ENCODE measurements around the gene IRAK1.

Gene IRAK1

DNA sequence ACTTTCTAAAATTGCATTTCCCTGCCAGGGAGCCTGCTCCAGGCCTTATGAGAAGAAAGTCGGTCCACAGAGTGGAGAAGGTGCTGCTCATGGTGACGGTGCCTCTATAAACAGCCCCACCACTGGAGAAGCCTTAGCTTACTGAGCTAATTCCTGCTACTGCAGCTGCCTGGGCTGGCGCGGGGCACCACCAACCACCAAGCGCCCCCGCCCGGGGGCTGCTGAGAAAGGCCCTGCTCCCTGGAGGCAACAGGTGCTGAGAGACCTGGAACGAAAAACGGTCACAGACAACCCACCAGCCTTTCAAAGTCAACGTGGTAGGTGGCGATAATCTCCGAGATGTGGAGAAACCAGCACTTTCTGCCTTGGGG lies 51.0 kb downstream of the IRAK1 start:
- TF ChIP-seq, protein P1, sequence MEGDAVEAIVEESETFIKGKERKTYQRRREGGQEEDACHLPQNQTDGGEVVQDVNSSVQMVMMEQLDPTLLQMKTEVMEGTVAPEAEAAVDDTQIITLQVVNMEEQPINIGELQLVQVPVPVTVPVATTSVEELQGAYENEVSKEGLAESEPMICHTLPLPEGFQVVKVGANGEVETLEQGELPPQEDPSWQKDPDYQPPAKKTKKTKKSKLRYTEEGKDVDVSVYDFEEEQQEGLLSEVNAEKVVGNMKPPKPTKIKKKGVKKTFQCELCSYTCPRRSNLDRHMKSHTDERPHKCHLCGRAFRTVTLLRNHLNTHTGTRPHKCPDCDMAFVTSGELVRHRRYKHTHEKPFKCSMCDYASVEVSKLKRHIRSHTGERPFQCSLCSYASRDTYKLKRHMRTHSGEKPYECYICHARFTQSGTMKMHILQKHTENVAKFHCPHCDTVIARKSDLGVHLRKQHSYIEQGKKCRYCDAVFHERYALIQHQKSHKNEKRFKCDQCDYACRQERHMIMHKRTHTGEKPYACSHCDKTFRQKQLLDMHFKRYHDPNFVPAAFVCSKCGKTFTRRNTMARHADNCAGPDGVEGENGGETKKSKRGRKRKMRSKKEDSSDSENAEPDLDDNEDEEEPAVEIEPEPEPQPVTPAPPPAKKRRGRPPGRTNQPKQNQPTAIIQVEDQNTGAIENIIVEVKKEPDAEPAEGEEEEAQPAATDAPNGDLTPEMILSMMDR (IDR thresholded peaks at IDR 0.05; ENCODE audit: low read depth, low read length), result no peak
- DNase-seq (ENCODE audit: extremely low read depth, low read depth), result no peak

DNA sequence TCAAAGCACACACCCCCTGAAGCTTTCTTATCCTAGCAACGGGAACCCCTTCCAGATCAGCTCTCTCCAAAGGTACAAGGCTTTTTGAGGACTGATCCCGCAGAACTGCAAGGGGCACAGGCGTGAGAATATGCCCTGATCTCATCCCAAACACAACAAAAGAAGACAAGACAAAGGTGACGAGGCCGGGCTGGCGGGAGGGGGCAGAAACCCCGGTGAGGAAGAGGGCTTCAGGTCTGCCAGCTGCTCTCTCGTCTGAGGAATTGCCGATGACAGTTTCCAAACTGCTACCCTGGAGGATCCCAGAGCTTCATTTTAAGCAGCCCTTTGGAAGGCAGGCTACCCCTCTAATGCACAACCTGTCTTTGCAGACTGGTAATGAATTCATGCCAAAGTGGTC lies 51.4 kb downstream of the IRAK1 start:
- DNase-seq (ENCODE audit: extremely low read depth, low read depth), result no peak
- TF ChIP-seq, protein P1 (IDR thresholded peaks at IDR 0.05; ENCODE audit: low read depth, low read length), result no peak

DNA sequence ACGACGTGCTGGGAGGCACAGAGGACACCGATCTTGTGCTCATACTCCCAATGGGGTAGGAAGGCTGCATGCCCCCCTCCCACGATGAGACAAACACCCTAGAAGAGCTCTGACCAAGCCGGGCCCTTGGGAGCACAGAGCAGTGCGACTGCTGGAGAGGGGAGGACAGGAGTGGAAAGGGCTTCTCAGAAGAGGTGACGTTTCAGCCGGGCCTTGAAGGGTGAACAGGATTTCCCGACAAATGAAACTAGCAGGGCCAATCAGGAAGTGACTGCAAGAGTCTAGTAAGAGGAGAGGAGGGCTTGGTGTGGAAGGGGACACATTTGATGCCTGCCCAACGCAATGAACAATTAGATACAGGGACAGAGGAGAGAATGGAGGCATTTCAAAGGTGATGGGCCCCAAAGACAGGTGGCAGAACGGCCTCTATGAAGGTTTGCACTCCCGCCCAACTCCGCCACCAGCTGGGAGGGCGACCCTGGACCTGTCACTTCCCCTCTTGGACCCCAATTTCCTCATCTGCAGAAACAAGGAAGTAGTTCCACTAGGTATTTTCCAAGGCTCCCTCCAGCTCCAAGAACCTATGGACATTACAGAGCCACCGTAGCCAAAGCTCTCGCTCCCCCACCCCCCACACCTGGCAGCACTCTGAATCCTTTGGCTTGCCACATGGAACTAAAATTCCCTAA lies 52.0 kb downstream of the IRAK1 start:
- no peak for DNase-seq (ENCODE audit: extremely low read depth, low read depth)
- TF ChIP-seq, protein P1 (IDR thresholded peaks at IDR 0.05; ENCODE audit: low read depth, low read length), result no peak

DNA sequence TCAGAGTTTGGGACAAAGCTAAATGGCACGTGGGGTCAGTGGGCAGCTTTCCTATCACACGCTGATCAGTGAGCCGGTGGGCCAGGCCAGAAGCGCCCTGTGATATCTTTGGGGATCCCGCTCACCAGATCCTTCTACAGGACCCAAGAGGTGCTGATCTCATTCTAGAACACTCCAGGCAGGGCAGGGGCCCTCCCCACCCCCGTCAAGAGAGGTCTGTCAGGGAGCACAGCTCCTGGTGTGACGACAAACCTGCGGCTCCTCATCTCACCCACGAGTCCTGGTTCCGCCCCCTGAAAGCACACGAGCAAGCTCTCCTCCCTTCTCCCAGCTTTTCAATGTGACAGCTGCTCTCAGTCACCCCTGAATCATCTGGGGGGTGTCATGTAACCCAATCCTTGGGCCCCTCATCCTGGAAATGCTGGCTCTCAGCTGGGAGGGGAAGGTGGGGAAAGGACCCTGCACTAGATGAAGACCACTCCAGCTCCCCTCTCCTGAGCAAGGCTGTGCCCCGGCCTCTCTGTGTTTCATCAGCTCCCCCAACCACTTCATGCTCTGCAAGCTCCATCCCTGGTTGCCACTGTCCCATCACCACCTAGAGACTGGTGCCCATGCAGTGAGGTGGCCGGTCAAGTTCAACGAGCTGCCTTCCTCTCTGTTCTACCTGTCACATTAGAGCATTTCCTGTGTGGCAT lies 52.7 kb downstream of the IRAK1 start:
- TF ChIP-seq, protein P1 (IDR thresholded peaks at IDR 0.05; ENCODE audit: low read depth, low read length), result no peak
- DNase-seq (ENCODE audit: extremely low read depth, low read depth), result no peak

DNA sequence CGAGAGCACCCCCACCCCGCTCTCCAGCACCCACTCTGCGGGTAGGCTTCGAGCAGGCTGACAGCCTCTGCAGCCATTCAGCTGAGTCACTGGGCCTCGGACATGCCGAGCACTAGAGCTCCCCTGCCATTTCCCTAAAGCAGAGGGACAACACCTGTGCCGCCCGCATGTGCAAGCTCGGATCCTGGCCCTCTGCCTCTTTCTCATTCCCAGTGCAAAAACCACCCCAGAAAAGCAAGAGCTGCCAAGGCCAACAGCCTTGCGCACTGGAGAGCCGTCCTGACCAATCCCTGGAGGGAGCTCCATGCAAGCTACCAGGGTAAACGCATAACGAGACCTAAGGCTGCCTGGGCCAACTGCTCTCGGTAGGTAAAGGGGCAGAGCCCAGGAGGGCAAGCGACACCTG lies 53.4 kb downstream of the IRAK1 start:
- DNase-seq (ENCODE audit: extremely low read depth, low read depth), result no peak
- TF ChIP-seq, protein P1 (IDR thresholded peaks at IDR 0.05; ENCODE audit: low read depth, low read length), result no peak

DNA sequence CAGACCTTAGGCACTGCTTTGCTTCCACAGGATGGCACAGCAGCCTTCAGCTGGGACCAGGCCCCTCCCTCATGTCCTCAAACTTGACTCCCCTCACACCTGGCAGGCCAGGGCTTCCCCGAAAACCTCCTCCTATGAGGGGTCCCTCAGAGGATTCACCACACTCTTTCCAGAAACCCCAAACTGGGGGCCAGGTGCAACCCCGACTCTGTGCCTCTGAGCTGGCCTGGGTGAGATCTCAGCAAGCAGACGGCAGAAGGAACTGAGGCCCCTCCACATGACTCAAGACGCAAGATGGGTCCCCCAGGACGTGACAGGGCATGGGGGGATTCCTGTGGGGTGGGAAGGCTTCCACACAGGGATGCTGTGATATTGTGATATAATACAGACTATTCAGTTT lies 54.3 kb downstream of the IRAK1 start:
- DNase-seq (ENCODE audit: extremely low read depth, low read depth), result no peak
- TF ChIP-seq, protein P1 (IDR thresholded peaks at IDR 0.05; ENCODE audit: low read depth, low read length), result no peak

DNA sequence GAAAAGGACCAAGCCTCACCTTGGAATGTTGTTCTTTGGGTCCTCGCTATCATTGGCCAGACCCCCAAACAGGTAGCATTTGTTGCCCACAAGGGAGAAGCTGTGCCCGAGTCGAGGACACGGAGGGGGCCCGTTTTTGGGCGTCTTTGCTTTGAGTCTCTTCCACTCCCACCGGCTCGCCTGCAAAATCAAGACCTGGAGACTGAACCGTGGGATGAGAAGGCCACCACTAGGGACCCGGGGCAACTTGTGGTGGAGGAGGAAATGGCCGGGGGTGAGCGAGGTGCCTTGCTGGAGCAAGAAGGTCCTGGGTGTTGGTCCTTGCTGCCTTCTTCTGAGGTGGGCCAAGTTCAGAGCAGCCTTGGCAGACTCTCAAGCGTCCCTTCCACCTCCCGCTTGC lies 55.6 kb downstream of the IRAK1 start:
- TF ChIP-seq, protein P1 (IDR thresholded peaks at IDR 0.05; ENCODE audit: low read depth, low read length), result no peak
- DNase-seq (ENCODE audit: extremely low read depth, low read depth), result no peak
